Keratinocyte (primary cell): ENCODE results near the gene LMNTD2. TPM values are rescaled to one million over a fixed set of nuclear protein-coding genes. Genes with fewer than 3 reads are reported as not detected.

ENCODE experiments used
- DNase-seq: peaks from one replicate; pipeline ENCODE4 v3.0.0-alpha.2; 2011; ENCODE audit warnings: low read depth, missing footprints, low spot score
- FAIRE-seq: peaks from 2 replicates; lab custom pipeline; 2011; peaks lifted over from hg19 to GRCh38; lab: Jason Lieb, UNC
- H2AFZ ChIP-seq: 2 replicates; pipeline ENCODE4 v1.6.0; 2012; ENCODE audit warnings: low read length, control low read depth, inconsistent platforms; ENCODE audit not compliant: control insufficient read depth
- H3K27ac ChIP-seq: 2 replicates; pipeline ENCODE4 v1.5.1; 2011; ENCODE audit warnings: low read length; ENCODE audit not compliant: control insufficient read depth, insufficient read depth
- H3K27me3 ChIP-seq: 3 replicates; pipeline ENCODE4 v1.6.0; 2011; ENCODE audit warnings: low read length; ENCODE audit not compliant: control insufficient read depth, insufficient read depth; ENCODE audit errors: extremely low read depth
- H3K36me3 ChIP-seq, 2 experiments: 2 replicates in 1 of 2; 3 replicates in 1 of 2; pipeline ENCODE4 v1.5.1; 2011; ENCODE audit warnings: low read length in 2 of 2, mild to moderate bottlenecking in 1 of 2; ENCODE audit not compliant: control insufficient read depth in 2 of 2, insufficient read depth in 2 of 2; ENCODE audit errors: extremely low read depth in 1 of 2
- H3K4me1 ChIP-seq: 3 replicates; pipeline ENCODE4 v1.5.1; 2011; ENCODE audit warnings: low read length; ENCODE audit not compliant: control insufficient read depth, insufficient read depth; ENCODE audit errors: extremely low read depth
- H3K4me2 ChIP-seq: 3 replicates; pipeline ENCODE4 v1.6.0; 2011; ENCODE audit warnings: low read depth, low read length; ENCODE audit not compliant: control insufficient read depth, insufficient read depth; ENCODE audit errors: extremely low read depth
- H3K4me3 ChIP-seq, 3 experiments: fragments of 200-600 bp in 1 of 3; sonication (generic) in 1 of 3; 2 replicates in 2 of 3; 3 replicates in 1 of 3; pipeline ENCODE4 v1.5.1; 2011 to 2016; ENCODE audit warnings: low read length in 3 of 3, mild to moderate bottlenecking in 3 of 3, control low read depth in 2 of 3, inconsistent platforms in 1 of 3, low read depth in 1 of 3, mixed read lengths in 1 of 3, mixed run types in 1 of 3, moderate library complexity in 1 of 3; ENCODE audit not compliant: control insufficient read depth in 2 of 3, insufficient read depth in 2 of 3; ENCODE audit errors: extremely low read depth in 1 of 3
- H3K79me2 ChIP-seq: 2 replicates; pipeline ENCODE4 v1.6.0; 2012; ENCODE audit warnings: low read length; ENCODE audit not compliant: control insufficient read depth, insufficient read depth
- H3K9ac ChIP-seq: 3 replicates; pipeline ENCODE4 v1.6.0; 2011; ENCODE audit warnings: low read length; ENCODE audit not compliant: control insufficient read depth, insufficient read depth; ENCODE audit errors: extremely low read depth
- H3K9me1 ChIP-seq: 3 replicates; pipeline ENCODE4 v1.6.0; 2011; ENCODE audit warnings: low read length; ENCODE audit not compliant: control insufficient read depth, insufficient read depth; ENCODE audit errors: extremely low read depth
- H3K9me3 ChIP-seq: 2 replicates; pipeline ENCODE4 v1.5.1; 2012; ENCODE audit warnings: low read depth, low read length; ENCODE audit not compliant: control insufficient read depth
- H4K20me1 ChIP-seq: 3 replicates; pipeline ENCODE4 v1.6.0; 2011; ENCODE audit warnings: low read length; ENCODE audit not compliant: control insufficient read depth, insufficient read depth; ENCODE audit errors: extremely low read depth
- CTCF ChIP-seq, 3 experiments: IDR thresholded peaks in 1 of 3; conservative IDR thresholded peaks in 1 of 3; optimal IDR thresholded peaks in 1 of 3; 2 replicates in 2 of 3; 3 replicates in 1 of 3; pipeline versions ENCODE3 to v1.5.1; 2011; ENCODE audit warnings: low read length in 3 of 3, mild to moderate bottlenecking in 3 of 3, moderate library complexity in 2 of 3, control low read depth in 1 of 3, inconsistent platforms in 1 of 3; ENCODE audit not compliant: insufficient read depth in 2 of 3; ENCODE audit errors: extremely low read depth in 1 of 3
- EZH2 ChIP-seq: IDR thresholded peaks from one replicate; pipeline ENCODE4 v1.6.1; 2012; ENCODE audit warnings: inconsistent platforms, mild to moderate bottlenecking, low read length, moderate library complexity
- dilution Hi-C: fragments of 300-500 bp; cut with MboI; formaldehyde crosslinking; loops from one replicate; pipeline ENCODE4 v1.7.0; 2020; ENCODE audit warnings: low sequenced_read_pairs; ENCODE audit not compliant: extremely low pct_ligation_motif_present
- polyA plus RNA-seq, 5 experiments: library from polyadenylated mRNA; depleted of rRNA in 3 of 5; stranded (reverse) in 3 of 5; stranded (forward) in 1 of 5; unstranded in 1 of 5; fragments of >200 nt; gene quantifications; 1 replicate in 1 of 5; 2 replicates in 3 of 5; 3 replicates in 1 of 5; pipeline versions ENCODE4 v1.2.1 to v1.2.3, GENCODE V29; 2011 to 2012; ENCODE audit warnings: missing spikeins in 2 of 5, low read depth in 1 of 5, low replicate concordance in 1 of 5

Gene LMNTD2
- polyA plus RNA-seq, 1 donor (not counting 4 experiments of a cell fraction or from before 2014, with no cell fraction given): 1.2 TPM

DNA sequence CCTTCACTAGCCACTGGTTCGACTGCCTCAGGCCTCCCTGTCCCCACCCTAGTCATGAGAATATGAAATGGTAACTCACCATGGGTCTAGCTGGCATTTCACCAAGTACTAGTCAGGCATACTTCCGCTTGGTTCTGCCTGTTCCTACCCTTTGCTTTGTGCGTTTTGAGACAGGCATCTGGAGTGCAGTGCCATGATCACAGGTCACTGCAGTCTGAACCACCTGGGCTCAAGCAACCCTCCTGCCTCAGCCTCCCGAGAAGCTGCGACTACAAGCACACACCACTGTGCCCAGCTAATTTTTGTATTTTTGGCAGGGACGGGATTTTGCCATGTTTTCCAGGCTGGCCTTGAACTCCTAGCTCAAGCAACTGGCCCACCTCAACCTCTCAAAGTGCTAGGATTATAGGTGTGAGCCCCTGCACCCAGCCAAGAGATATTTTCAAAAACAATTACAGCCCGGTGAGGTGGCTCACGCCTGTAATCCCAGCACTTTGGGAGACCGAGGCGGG lies 39.3 kb downstream of the LMNTD2 start:
- dilution Hi-C loops: no loop called here
- TF ChIP-seq EZH2 (no peak), CTCF (optimal IDR thresholded peaks at IDR 0.05 in 1 of 3, IDR thresholded peaks at IDR 0.05 in 1 of 3, conservative IDR thresholded peaks at IDR 0.05 in 1 of 3; ENCODE audit: extremely low read depth in 1 of 3, insufficient read depth in 2 of 3, low read length in 3 of 3) (no peak)
- H3K4me2 ChIP-seq: no peak overlapping the region
- H3K9me1 ChIP-seq: no peaks in the 10 kb centered on the region
- H3K79me2 ChIP-seq: no peaks in the 10 kb centered on the region
- peaks cover 3% of the 10 kb centered on the region for H3K4me1 ChIP-seq
- H2AFZ ChIP-seq: no peak overlapping the region
- H3K9me3 ChIP-seq: peaks cover 3% of the 10 kb centered on the region
- no peaks in the 10 kb centered on the region for H4K20me1 ChIP-seq
- H3K4me3 ChIP-seq: no peak overlapping the region
- DNase-seq: no peak
- no peak overlapping the region for H3K9ac ChIP-seq
- H3K27me3 ChIP-seq: no peaks in the 10 kb centered on the region
- no peaks in the 10 kb centered on the region for H3K36me3 ChIP-seq
- no peak overlapping the region for H3K27ac ChIP-seq
- no peak for FAIRE-seq

DNA sequence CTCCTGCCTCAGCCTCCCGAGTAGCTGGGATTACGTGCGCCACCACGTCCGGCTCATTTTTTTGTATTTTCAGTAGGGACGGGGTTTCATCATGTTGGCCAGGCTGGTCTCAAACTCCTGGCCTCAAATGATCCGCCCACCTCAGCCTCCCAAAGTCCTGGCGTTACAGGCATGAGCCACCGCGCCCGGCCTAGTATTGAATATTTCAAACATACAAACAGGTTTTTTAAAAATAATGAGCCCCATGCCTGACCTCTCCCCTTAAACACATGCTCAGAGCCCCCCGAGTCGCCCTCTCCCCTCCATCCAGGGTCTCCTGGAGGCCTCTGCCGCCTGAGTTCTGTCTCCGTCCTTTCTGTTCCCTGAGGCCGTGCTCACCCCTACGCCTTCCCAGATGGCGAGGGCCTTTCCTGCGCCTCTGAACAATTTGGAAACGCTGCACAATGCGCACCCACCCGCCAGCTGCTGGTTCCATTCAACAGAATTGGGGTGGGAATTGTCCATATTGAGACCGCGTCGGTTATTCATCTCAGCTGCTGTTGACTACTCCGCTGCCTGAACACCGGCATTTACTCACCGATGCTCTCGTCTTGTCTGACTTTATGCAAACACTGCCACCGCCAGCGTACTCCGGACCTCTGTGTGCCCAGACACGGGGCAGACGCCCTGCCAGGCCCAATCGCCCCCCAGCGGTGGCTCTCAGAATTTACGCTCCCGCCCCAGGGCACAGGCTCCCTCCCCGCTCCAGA lies 39.9 kb downstream of the LMNTD2 start:
- DNase-seq: no peak
- Histone ChIP-seq H3K79me2 (no peaks in the 10 kb centered on the region), H3K4me2 (no peak overlapping the region), H2AFZ (no peak overlapping the region), H3K27ac (no peak overlapping the region), H3K9me1 (no peaks in the 10 kb centered on the region), H4K20me1 (no peaks in the 10 kb centered on the region), H3K9ac (no peak overlapping the region), H3K27me3 (no peaks in the 10 kb centered on the region), H3K4me1 (peaks cover 8% of the 10 kb centered on the region), H3K36me3 (no peaks in the 10 kb centered on the region), H3K9me3 (peaks cover 3% of the 10 kb centered on the region), H3K4me3 (no peak overlapping the region)
- no peak for FAIRE-seq
- dilution Hi-C loops: no loop called here
- TF ChIP-seq EZH2: no peak
- peak in 1 of 3 experiments; percentile 24 for TF ChIP-seq CTCF (optimal IDR thresholded peaks at IDR 0.05 in 1 of 3, IDR thresholded peaks at IDR 0.05 in 1 of 3, conservative IDR thresholded peaks at IDR 0.05 in 1 of 3; ENCODE audit: extremely low read depth in 1 of 3, insufficient read depth in 2 of 3, low read length in 3 of 3)
